ENCODE data around the gene ZKSCAN5. TPM values are rescaled to one million over a fixed set of nuclear protein-coding genes. Genes with fewer than 3 reads are reported as not detected.
"Not testable (repeated sequence)": the region's sequence is repeated elsewhere in the genome, so short reads cannot be mapped to it uniquely, and the experiment has no call there.

ZKSCAN5 gene
- total RNA-seq, 2 donors from 2014 or later, result 6.1 to 6.3 TPM

DNA sequence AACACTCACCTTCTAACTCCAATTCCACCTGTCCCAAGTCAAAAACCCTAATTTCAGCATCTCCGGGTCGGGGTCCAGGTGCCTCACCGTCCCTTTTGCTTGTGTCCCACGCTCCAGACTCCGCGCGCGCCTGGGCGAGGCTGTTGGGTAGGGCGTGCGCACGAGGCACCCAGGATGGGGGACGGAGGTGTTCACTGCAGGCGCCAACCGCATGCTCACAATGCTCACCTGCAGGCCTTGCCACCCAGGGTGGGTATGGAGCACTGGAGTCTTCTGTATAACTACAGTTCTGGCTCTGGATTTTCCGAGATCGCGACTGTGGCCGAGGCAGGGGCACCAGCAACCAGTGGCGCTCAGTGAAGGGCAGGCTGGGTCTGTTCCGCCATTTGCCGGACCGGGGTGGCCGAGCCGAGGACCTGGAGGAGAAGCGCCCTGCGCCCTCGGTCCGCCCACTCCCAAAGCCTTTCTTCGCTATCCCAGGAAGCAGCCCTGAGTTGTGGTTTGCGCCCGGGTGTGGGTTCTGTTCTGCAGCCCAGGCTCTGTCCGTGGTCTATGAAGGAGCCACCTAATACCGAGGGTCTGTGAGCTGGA, 38.7 kb downstream of the ZKSCAN5 start:
- DNase-seq (no peak), ATAC-seq (no peak)
- intact Hi-C loops (cut with DNase I), result no loop called here

DNA sequence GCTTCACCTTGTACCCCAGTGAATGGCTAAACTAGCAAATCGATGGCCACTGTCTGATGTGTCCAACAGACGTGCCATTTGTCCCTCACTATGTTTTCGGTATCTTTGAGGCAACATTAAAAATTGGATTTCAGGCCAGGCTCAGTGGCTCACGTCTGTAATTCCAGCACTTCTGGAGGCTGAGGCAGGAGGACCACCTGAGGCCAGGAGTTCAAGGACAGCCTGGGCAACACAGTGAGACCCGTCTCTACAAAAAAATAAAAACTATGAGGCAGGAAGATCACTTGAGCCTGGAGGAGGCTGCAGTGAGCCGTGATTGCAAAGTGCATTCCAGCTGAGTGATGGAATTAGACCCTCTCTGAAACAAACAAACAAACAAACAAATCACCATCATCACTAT, 39.5 kb downstream of the ZKSCAN5 start:
- no peak for DNase-seq
- intact Hi-C loops (cut with DNase I), result no loop called here
- no peak for ATAC-seq

- DNase-seq; ATAC-seq; intact Hi-C loops (cut with DNase I): not testable (repeated sequence)
Measured at GRCh38 chr7:99545308-99545707, 40.8 kb downstream of the ZKSCAN5 start.

DNA sequence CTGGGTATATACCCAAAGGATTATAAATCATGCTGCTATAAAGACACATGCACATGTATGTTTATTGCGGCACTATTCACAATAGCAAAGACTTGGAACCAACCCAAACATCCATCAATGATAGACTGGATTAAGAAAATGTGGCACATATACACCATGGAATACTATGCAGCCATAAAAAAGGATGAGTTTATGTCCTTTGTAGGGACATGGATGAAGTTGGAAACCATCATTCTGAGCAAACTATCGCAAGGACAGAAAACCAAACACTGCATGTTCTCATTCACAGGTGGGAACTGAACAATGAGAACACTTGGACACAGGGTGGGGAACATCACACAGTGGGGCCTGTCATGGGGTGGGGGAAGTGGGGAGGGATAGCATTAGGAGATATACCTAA, 45.1 kb downstream of the ZKSCAN5 start:
- ATAC-seq; intact Hi-C loops (cut with DNase I); DNase-seq: not testable (repeated sequence)

GRCh38 chr7:99551334-99551733, 46.9 kb downstream of the ZKSCAN5 start:
- no peak for DNase-seq
- peak; percentile 11 to 37 for ATAC-seq
- intact Hi-C loops (cut with DNase I), result loop anchor here in 1 of 2 donors (5.0 kb wide), 1 partner anchor 49 kb away; the partner anchor contains the start of genes ZKSCAN5 and ZNF394

DNA sequence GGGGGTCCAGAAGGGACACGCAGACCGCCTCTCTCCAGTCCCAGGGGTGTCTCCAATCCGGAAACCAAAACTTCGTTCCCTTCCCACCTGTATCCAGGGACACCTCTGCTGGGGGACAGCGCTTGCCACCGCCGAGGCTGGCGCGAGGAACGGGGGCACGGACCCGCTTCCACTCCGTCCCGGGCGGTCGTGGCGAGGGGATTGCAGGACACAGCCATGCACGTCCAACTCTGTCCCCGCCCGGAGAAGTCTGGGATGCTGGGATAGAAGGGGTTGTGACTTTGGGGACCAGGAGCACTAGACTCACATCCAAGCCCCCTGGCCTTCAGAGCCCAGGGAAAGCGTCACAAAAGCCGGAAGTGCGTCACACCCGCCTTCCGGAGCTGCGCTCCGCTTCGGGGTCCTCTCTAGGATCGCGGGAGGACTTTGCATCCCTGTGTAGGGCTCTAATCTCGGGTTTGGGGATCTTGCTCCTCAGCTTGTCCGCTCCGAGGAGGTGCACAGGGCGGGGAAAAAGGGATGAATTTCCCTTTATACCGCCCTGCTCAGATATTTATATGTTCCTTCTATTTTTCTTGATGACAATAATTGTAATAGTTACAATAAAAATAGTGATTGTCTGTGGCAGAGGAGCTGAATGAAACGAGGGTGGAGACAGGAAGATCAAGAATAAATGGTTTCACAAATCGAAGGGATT, 47.5 kb downstream of the ZKSCAN5 start, which contains the start of gene FAM200A:
TSS of gene FAM200A (minus strand) at position 348 of the 697 bp plus-strand sequence. CDS start 3,707 bp downstream, outside the sequence.
- intact Hi-C loops (cut with DNase I), result loop anchor here in 1 of 2 donors (5.0 kb wide), 1 partner anchor 50 kb away; the partner anchor contains the start of genes ZKSCAN5 and ZNF394
- peak; percentile 99 to 100 for ATAC-seq
- peak; percentile 94 for DNase-seq

- intact Hi-C loops (cut with DNase I), result loop anchor here in 1 of 2 donors (5.0 kb wide), 1 partner anchor 51 kb away; the partner anchor contains the start of genes ZKSCAN5 and ZNF394
- ATAC-seq (no peak), DNase-seq (no peak)
Measured at GRCh38 chr7:99553039-99553438, 48.6 kb downstream of the ZKSCAN5 start.

DNA sequence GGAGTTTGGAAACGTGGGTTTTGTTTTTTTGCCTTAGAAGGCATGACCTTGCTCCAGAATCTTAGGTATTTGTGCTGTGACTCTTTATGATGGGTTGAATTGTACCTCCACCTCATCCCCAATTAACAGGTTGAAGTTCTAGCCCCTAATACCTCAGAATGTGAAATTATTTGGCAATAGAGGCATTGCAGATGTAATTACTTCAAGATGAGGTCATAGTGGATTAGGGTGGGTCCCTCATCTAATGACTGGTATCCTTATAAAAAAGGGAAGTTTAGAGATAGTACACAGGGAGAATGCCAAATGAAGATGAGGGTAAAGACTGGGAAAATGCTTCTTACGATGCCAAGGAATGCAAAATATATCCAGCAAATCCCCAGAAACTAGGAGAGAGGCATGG, 50.5 kb downstream of the ZKSCAN5 start:
- intact Hi-C loops (cut with DNase I), result loop anchor here in 1 of 2 donors (5.0 kb wide), 1 partner anchor 53 kb away; the partner anchor contains the start of genes ZKSCAN5 and ZNF394

DNA sequence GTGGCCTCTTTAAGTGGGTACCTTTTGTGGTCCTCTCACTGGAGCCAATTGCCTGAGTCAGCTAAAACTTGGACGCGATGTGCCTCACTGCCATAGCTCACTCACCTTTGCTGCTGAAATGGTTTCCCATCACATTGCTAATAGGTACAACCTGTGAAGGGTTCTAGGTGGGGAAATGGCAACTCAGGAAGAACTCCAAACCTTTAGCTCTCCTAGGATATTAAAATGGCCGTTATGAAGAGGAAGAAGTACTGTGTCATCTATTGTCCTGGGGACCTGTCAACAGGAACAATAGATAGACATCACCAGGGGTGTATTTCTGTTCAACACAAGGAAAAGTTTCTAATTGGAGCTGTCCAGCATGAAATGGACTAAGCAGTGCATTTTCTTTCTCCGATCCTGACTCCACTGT, 52.7 kb downstream of the ZKSCAN5 start:
- DNase-seq (no peak), ATAC-seq (no peak)
- intact Hi-C loops (cut with DNase I), result no loop called here

More for the DNA sequence above, 50.5 kb downstream of the ZKSCAN5 start:
- DNase-seq (no peak), ATAC-seq (no peak)

- ATAC-seq, result peak; percentile 67 to 69
- intact Hi-C loops (cut with DNase I), result no loop called here
- no peak for DNase-seq
Measured at GRCh38 chr7:99557940-99558305, 53.5 kb downstream of the ZKSCAN5 start.

GRCh38 chr7:99558306-99559174, 54.1 kb downstream of the ZKSCAN5 start, which contains the start of gene ZNF655:
Gene ZNF655, plus strand, starts transcription at chr7:99558642. Its CDS starts 1,918 bp downstream, at chr7:99560560.
- ATAC-seq, result peak; percentile 98
- peak; percentile 94 for DNase-seq
- intact Hi-C loops (cut with DNase I), result no loop called here

DNA sequence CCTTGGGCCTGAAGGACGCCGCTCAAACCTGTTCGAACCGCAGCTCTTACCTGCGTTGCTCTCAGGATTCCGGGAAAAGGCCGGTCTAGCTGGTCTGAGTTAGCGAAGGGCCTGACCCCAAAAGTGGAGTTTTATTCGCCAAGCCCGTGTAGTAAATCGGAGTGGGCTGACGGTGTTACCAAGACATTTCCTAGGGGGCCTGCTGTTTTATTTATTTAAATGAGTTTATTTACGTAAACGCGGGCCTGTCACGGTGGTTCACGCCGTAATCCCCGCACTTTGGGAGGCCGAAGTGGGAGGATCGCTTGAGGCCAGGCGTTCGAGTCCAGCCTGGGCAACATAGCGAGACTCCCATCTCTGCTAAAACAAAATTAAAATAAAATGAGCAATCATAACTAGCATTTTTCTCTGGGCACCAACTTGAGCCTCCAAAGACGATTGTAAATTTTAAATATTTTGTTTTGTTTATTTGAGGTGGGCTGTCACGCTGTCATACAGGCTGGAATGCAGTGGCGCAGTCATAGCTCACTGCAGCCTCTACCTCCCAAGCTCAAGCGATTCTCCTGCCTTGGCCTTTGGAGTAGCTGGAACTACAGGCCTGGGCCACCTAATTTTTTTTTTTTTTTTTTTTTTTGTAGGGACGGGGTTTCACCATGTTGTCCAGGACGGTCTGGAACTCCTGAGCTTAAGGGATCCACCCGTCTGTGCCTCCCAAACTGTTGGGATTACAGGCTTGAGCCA, 54.9 kb downstream of the ZKSCAN5 start:
- ATAC-seq, result no peak
- intact Hi-C loops (cut with DNase I), result no loop called here
- DNase-seq, result no peak

DNA sequence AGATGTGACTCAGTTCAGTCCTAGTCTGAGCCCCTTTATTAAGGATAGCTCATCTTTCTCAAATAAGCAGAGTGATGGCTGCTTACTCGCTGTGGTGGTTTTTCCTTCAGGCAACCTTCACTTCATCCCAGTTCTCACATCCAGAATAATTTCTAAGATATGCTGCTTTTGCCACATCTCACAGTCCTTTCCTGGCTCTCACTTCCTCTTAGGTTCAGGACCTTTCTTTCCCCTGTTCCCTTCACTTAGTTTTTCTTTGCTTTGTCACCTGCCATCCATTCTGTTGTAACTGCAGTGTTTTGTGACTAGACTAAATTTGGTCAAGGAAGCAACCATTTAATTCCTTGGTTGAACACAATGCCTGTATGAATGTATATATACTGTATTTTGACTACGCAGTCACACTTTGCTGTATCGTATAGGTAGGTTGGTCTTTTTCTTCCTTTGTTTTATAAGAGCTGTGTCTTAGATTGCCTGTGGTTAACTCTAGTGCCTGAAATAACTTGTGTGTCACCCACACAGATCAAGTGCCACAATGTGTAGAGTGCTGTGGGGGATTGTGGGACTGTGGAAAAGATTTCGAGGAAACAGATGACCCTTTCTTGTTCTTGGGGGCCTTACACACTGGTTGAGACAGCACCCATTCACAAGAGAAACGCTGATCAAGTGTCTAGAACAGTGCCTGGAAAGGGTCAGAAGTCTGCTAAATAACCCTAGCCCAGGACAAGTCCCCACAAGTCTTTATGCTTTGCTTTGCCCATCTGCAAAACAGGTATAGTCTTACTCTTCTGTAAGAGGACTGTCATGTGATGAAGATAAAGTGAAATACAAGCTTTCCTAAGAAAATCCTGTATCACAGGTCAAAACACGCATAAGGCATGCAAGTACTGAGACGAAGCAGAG, 56.6 kb downstream of the ZKSCAN5 start:
- DNase-seq, result no peak
- intact Hi-C loops (cut with DNase I), result no loop called here
- ATAC-seq, result no peak

- no peak for ATAC-seq
- intact Hi-C loops (cut with DNase I), result no loop called here
- DNase-seq, result no peak
Measured at GRCh38 chr7:99561737-99562051, 57.2 kb downstream of the ZKSCAN5 start.

GRCh38 chr7:99562114-99562784, 57.8 kb downstream of the ZKSCAN5 start:
- ATAC-seq, result no peak
- no peak for DNase-seq
- intact Hi-C loops (cut with DNase I), result no loop called here

- ATAC-seq (peak in 1 of 2 donors; percentile 48), DNase-seq (no peak)
- intact Hi-C loops (cut with DNase I), result no loop called here
Measured at GRCh38 chr7:99562832-99563231, 58.4 kb downstream of the ZKSCAN5 start.

DNA sequence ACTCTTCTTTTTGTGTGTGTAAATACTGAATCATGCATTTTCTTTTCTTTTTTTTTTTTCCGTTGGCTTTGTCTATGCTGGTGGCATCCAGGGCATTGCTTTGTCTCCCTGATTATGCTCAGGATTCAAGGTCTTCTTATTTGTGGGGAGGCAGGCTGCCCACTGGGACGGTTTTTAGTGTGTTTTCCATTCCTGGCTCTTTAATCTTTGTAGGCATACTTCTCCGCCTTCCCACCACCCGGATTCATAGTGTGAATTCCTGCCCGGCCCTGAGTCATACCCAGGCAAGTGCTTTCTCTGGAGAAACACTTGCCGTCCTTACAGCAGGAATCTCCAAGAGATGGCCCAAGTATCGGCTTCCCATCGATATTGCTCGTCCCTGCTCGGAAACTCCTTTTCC, 59.2 kb downstream of the ZKSCAN5 start:
- DNase-seq, result no peak
- intact Hi-C loops (cut with DNase I), result no loop called here
- no peak for ATAC-seq
